GM18951 (cell line): ENCODE data around the gene MRPS6.

Experiments
- POLR2A ChIP-seq: IDR thresholded peaks from 4 replicates; pipeline ENCODE4 v1.6.1; 2011; ENCODE audit warnings: mild to moderate bottlenecking; ENCODE audit not compliant: insufficient read length, insufficient read depth; ENCODE audit errors: extremely low read depth
- in situ Hi-C: fragments of 300-500 bp; cut with MboI; formaldehyde crosslinking; loops from one replicate; pipeline ENCODE4 v1.12.0; 2022; ENCODE audit warnings: low sequenced_read_pairs, mixed read lengths, inconsistent platforms; ENCODE audit not compliant: unreplicated experiment

Gene MRPS6

GRCh38 chr21:34073032-34073748 is at the start of gene MRPS6, which contains the start of gene SLC5A3:
TSS of gene MRPS6 (plus strand) at chr21:34073578. CDS start at chr21:34073701, 123 bp downstream.
TSS of gene SLC5A3 (plus strand) at chr21:34073578. CDS start at chr21:34095199, 21,621 bp downstream.
- TF ChIP-seq POLR2A = peak; percentile 98

DNA sequence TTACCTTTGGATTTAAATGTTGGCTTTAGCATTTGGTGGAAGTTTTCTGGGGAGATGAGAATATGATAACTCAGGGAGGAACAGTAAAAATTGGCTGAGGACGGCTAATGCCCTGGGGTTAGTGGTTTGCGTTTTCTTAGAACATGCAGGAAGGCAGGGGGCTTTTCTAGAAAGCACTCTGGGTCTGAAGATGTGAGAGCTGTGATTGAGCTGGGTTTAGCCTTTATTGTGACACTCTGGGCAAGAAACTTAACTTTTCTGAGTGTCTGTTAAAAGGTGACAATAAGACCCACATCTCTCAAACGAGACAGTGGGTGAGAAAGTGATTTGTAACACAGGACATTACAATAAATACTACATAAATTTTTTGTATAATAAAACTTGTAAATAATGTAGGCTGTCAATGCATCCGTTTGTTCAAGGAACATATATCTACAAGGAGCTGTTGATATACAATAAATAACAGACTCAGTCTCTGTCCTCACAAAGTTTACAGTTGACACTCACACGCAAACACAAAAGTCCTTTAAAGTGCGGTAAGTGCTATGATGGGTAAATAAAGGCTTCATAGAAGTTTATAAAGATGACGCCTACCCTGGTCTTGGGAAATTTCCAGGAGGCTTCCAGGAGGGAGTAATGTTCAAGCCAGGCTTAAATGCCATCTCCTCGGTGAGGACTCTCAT is 49.5 kb upstream of the MRPS6 start:
- in situ Hi-C loops = no loop called here
- TF ChIP-seq POLR2A = no peak

More at GRCh38 chr21:34073032-34073748, at the start of gene MRPS6, which contains the start of gene SLC5A3:
- in situ Hi-C loops = no loop called here

- TF ChIP-seq POLR2A = no peak
These were observed 49.0 kb upstream of the MRPS6 start for GRCh38 chr21:34024374-34024693.

DNA sequence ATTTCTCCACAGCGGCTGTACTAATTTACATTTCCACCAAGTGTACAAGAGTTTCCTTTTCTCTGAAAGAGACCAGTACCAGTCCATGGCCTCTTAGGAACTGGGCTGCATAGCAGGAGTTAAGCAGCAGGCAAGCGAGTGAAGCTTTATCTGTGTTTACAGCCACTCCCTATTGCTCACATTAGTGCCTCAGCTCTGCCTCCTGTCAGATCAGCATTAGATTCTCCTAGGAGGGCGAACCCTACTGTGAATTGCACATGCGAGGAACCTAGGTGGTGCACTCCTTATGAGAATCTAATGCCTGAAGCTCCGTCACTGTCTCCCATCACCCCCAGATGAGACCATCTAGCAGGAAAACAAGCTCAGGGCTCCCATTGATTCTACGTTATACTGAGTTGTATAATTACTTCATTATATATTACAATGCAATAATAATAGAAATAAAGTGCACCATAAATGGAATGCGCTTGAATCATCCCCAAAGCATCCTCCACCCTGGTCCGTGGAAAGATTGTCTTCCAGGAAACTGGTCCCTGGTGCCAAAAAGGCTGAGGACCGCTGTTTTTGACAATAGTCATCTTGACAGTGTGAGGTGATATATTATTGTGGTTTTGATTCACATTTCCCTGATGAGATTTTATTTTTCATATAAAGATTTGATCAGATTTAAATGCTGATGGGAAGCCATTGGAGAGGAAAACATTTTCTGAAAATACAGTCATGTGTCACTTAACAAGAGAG is 45.5 kb upstream of the MRPS6 start:
- in situ Hi-C loops = no loop called here
- no peak for TF ChIP-seq POLR2A

More at GRCh38 chr21:34024374-34024693, 49.0 kb upstream of the MRPS6 start:
- in situ Hi-C loops = no loop called here

DNA sequence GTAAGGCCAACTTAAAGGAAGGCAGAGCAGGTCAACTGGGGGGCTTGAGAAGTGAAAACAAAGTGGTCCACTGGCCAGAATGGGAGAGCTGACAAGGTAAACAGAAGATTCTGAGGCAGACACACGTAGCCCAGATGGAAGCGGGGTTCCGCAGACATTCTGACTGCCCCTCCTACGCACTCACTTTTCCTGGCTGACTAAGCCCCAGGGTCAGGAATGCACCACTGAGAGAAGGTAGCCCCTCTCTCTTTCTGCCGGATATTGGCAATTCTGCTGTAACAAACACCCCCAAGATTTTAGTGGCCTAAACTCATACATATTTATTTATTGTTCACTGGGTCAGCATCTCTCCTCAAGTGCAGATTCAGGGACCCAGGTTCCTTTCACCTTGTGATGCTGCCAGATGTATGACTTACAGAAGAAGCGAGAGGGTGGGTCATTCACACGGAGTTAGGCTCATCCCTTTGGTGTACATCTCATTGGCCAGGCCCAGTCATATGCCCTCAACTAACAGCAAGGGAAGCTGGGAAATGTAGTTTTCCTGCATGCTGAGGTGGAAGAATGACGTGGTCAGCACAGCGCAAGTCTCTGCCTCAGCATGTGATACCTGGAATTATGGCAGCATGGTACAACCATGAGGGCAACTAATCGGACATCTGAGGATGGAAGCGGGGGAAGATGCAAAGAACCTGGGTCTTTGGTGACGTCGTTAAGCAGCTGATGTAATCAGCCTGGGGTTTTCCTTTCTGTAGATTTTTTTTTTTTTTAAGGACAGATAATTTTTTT is 43.4 kb upstream of the MRPS6 start:
- TF ChIP-seq POLR2A = no peak
- in situ Hi-C loops = no loop called here

DNA sequence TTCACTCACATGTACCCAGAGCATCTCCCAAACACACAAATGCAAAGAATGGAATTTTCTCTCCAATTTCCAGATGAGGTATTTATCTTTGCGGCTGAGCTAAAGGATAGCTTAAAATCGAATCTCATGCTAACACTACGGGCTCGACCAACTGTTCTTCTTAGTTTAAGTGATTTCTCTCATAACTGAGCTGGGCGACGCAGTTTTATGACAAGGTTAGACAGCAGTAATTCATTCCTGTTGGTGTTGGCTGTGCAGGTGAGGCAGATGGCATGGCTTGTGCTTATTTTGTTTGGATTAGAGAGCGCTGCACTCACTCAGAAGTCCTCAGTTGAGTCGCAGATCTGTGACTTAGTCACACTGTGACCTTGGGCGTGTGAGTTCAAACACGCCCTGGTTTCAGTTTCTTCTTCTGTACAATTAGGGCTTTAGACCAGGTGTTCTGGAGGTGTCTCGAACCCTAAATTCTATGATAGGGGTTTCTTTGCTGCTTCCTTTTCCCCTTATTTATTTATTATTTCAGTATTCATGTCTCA is 41.5 kb upstream of the MRPS6 start:
- TF ChIP-seq POLR2A = no peak
- in situ Hi-C loops = no loop called here

GRCh38 chr21:34034369-34035014 is 38.9 kb upstream of the MRPS6 start:
- in situ Hi-C loops = no loop called here
- TF ChIP-seq POLR2A = no peak

DNA sequence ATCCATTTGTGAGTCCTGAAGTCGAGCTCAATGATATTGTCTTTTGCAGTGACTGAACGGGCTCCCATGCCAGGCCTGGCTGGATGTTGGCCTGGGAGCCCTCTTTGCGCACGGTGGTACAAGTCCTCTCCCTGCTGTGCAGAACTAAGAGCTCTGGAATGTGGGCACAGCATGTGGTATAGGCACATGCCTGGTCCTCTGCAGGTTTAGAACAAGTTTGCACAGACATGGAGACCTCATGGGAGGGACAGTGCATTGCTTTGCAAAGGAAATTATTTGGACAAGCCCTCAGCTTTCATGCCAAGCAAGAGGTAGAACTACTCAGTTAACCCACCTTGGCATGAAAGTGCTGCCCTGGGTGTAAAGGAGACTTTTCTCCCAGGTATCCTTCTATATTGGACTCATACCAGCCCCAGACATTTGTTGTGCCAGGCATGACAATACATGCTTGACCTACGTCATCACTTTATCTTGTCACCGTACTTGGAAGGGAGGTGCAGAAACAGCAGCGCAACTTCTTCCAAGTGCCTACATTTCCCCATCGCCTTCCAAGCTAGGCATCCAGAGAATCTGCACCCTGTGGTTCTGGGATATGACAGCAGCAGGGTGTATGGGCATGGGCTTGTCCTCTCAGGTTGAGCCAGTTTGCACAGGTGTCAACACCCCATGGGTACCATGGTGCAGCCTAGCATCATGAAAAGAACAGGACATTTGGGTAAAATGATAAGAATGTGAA is 37.6 kb upstream of the MRPS6 start:
- in situ Hi-C loops = no loop called here
- TF ChIP-seq POLR2A = no peak

DNA sequence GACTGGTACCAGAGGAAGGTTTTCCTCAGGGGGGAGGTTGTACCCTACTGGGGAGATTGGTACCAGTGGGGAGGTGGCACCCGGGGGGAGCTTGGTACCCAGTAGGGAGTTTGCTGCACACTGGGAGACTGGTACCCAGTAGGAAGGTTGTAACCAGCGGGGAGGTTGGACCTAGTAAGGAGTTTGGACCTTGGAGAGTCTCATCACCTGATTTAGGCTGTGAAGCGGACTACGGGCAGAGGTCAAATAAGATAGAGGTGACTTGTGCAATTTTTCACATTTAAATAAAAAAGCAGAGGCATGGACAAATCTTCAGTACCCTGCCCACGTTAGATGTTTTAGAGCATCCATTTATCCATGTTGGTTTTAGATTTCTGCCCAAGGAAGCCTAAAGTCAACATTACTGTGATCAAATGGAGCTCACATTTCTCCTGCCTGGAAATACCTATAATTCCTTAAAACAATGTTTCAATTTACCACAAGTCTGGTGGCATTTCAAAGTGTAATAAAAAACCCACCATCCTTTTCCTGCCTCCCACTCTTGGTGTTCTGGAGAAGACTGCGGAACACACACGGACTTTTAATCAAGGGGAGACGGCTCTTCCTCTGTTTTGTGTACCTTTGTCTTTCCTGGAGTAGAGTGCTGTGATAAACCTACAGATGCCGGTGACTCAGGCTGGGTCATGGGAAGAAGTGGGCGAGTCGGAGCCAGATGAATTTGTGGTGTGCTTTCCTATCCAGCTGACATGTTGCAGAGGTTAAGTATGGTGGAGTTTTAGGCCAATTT is 36.2 kb upstream of the MRPS6 start:
- no peak for TF ChIP-seq POLR2A
- in situ Hi-C loops = no loop called here

GRCh38 chr21:34039678-34040382 is 33.5 kb upstream of the MRPS6 start:
- in situ Hi-C loops = no loop called here
- TF ChIP-seq POLR2A = no peak
